Tongue (tissue), 2 donors: Measurements from ENCODE around the gene MVB12A. TPM values are rescaled to one million over a fixed set of nuclear protein-coding genes. Genes with fewer than 3 reads are reported as not detected.

ENCODE experiments used
- DNase-seq: peaks from one replicate; pipeline ENCODE4 v3.0.0-alpha.2; 2015
- total RNA-seq: library from RNA; depleted of rRNA; stranded (reverse); fragments of >200 nt; gene quantifications from one replicate; pipeline ENCODE4 v1.2.3, GENCODE V29; 2014

Gene MVB12A
- total RNA-seq, result 26.8 TPM

DNA sequence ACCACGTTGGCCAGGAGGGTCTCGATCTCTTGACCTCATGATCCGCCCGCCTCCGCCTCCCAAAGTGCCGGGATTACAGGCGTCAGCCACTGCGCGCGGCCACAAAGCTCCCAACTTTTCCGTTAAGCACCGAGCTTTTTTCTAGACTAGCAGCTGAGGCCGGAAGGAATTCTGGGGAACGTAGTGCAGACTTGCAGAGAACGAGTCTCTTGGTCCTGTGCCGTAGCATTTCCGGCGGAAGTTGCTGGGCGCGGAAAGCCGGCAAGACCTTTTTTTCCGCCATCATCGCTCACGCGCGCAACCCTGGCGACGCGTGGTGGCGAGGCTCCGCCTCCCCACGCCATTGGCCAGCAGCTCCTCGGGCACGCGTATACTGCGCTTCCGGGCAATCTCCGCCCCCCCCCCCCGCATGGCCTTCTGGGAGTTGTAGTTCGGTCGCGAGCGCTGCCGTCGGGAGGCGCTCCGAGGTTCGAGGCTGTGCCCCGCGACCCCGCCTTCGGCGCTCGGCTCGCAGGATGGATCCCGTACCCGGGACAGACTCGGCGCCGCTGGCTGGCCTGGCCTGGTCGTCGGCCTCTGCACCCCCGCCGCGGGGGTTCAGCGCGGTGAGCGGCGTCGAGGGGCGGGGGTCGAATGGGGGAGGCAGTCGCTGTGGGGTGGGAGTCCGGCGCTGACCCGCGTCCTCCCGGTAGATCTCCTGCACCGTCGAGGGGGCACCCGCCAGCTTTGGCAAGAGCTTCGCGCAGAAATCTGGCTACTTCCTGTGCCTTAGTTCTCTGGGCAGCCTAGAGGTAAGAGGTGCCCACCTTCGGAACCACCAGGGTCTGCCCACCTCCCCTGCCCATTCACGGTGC, at the start of gene MVB12A:
MVB12A (plus strand) TSS at position 427 of the 854 bp plus-strand sequence; CDS start at position 516, 89 bp downstream.
- DNase-seq, result peak; percentile 100

DNA sequence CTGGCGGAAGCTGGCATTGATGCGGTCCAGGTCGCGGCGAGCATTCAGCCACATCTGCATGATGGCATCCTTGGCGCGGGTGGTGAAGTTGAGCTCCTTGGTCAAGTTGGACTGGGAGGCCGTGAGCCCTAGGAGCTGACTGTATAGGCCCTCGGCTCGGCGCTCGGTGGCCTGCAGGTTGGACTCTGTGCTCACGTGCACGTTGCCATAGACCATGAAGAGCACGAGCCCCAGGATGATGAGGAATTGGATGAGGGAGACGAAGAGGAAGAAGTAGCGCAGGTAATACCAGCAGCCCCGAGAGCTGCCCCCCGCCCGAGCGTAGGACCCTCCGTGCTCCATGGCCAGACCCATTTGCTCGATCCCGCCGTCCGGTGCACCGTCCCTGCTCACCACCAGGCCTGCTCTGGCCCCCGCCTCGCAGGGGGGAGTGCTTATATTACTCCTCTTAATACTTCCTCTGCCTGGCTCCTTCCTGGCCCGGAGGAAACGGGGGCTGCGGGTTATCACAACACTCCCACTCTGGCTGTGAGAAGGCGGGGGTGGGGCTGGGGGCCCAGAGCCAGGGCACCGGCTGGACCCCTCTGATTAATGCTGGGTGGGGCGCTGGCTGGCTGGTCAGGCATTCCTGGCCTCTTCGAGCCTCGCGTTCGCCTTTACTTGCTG, 42.8 kb upstream of the MVB12A start, which contains the start of gene PLVAP:
PLVAP (minus strand) TSS at position 408 of the 666 bp plus-strand sequence; CDS start at position 354, 54 bp downstream.
- DNase-seq, result no peak

GRCh38 chr19:17378271-17378670, 41.6 kb upstream of the MVB12A start:
- no peak for DNase-seq

GRCh38 chr19:17379221-17379631, 40.6 kb upstream of the MVB12A start:
- no peak for DNase-seq

DNA sequence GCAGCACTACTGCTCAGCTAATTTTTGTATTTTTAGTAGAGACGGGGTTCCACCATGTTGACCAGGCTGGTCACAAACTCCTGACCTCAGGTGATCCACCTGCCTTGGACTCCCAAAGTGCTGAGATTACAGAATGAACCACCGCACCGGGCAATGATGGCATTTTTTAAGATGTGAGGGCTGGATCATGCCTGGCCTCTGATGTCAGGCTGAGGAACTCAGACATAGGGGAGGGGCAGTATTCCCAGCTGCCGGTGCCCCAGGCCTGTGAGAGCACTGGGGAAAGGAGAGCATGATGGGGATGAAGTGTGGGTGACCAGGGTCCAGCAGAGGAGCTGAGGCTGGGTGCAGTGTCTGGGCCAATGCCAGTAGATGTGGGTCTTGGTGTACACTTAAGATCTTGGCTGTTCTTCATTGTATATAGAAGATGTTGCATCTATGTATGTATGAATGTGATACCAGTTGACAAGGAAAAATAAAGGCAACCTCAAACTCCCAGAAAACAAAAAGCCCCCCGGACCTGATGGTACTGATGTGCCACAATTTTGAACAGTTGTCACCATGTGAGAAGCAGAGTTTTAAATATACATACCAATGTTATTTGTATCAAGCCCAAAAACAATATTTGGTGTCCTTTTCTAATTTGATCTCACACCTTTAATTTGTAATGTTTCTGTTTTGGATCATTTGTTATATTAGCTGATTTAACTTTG, 39.3 kb upstream of the MVB12A start:
- DNase-seq, result no peak

- peak; percentile 68 for DNase-seq
These were observed 33.8 kb upstream of the MVB12A start for GRCh38 chr19:17385878-17386611.

DNA sequence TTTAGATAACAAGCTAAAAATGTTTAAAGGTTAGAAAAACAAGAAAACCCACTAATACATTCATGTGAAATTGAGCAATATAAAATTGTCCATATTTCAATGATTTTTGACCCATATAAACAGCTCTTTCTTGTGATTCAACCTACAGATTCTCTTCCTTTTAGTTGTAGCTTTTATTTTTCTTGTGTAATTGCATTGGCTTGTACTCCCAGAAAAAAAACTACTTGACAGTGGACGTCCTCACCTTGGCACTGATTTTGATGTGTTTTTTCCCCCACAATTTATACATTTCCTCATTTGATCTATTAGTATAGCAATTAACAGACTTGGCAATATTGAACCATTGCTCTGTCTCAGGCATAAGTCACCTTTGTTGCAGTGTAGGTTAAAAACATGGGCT, 30.6 kb upstream of the MVB12A start:
- DNase-seq, result no peak

GRCh38 chr19:17389957-17390664, 29.7 kb upstream of the MVB12A start:
- no peak for DNase-seq

DNA sequence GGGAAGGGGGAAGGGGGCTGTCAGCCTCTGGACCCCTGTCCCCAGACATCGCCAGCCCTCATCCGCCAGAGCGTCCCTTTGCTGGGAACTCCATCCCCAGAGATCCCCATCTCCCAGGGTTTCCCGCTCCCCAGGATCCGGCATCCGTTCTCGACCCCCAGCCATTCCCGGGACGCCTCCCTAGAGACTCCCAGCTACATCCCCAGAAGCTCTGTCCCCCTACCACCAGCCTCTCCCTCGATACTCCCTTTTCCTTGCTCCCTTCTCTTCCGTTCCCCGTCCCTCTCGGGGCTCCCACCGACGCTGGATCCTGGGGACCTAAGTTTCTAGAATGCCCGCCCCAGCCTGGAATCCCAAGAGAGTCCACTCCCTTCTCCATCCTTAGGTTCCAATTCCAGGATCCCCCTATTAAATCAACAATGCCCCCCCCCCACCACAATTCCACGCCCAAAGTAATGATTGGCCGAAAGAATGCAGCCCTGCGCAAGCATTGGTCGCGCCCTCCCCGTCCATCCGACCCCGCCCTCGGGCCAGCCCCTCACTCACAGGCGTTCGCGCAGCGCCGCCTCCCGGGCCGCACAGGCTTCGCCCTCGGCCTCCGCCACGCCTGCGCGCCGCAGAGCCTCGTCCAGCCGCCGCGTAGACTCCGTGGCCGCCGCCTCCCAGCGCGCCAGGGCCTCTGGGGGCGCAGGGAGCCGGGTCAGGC, 29.0 kb upstream of the MVB12A start:
- DNase-seq, result peak; percentile 96

DNA sequence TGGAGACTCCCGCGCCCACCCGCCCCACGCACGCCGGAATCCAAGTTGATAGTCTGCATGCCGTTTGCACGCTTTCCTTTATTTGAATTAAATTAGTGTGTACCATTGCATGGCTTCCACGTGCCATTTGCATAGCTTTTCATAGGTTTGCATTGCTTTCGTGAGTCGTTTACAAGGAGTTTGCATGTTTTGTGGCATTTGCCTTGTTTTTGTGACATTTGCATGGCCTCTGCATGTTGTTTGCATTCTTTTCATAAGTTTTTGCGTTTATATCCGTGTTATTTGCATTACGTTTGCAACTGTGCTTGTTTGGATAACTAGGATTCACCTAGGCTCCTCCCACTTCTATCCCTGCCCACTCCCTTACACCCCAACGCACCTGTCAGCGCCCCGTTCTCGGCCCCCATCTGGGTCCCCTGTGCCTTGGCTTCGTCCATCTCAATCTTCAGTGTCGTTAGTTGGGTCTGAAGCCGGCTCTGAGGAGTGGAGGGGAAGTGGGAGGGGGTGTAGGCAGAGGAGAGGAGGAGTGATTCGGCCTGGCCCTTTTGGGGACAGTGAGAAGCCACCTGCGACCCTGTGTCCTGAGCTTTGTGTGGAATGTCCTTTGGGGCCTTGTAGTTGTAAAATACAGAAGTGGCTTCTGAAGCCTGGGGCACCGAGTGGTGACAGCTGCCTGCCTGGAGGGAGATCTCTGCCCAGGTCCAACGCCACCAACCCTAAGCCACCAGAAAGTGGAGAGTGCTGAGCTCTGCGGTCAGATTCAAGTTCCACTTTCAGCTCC, 28.3 kb upstream of the MVB12A start:
- DNase-seq, result no peak

DNA sequence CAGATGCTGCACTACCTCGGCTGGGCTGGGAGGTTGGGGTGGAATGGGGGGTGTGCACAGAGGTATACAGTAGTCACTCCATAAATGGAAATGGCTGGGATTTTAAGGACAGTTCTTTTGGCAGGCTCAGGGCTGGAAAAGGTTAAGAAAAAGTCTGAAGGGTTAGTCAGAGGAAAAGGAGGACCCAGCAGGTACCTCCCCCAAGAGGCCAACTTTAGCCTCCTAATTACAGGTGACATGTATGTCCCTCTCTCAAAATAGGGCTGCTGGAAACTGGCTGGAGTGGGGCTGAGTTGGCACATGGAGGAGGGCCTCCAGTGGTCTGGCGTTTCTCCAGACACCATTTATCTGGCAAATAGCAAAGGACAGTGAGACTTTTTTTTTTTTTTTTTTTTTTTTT, 26.8 kb upstream of the MVB12A start:
- no peak for DNase-seq

DNA sequence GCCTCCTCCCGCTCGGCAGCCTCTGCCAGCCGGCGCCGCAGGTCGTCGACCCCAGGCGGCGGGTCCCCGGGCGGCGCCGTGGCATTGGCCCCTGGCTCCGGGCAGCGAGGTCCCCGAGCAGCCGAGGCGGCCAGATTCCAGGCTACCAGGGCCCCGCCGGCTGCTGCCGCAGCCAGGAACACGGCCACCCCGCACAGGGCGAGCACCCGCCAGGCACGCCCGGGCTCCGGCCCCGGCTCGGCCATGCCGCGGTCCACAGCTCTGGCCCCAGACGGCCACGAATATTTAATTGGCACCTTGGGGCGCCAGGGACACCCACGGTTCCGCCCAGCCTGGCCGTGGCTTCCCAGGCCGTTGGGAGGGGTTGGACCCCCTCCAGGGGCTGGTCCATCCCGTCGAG, 25.9 kb upstream of the MVB12A start, which contains the start of gene CCDC194:
CCDC194 (minus strand) TSS at position 283 of the 400 bp plus-strand sequence; CDS start at position 245, 38 bp downstream.
- no peak for DNase-seq

DNA sequence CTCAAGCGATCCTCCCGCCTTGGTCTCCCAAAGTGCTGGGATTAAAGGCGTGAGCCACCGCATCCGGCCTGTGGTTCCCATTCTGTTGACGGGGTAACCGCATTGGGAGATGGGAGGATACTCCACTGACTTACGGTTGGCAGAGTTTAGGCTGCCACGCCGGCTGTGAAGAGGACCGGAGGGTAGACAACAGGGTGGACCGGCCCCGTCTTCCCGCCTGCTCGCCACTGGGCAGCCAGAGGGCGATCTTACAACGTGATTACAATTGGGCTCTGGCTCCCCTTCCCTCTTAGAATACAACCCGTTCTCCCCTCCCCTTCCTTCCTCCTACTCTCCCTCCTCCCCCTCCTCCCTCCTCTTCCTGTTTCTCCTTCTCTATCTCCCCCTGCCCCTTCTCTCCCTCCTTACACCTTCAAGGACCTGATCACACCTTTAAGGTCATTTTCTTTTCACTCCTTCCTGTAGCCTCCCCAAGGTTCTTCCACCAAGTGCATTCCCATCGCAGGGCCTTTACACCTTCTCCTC, 24.9 kb upstream of the MVB12A start:
- DNase-seq, result peak; percentile 55

DNA sequence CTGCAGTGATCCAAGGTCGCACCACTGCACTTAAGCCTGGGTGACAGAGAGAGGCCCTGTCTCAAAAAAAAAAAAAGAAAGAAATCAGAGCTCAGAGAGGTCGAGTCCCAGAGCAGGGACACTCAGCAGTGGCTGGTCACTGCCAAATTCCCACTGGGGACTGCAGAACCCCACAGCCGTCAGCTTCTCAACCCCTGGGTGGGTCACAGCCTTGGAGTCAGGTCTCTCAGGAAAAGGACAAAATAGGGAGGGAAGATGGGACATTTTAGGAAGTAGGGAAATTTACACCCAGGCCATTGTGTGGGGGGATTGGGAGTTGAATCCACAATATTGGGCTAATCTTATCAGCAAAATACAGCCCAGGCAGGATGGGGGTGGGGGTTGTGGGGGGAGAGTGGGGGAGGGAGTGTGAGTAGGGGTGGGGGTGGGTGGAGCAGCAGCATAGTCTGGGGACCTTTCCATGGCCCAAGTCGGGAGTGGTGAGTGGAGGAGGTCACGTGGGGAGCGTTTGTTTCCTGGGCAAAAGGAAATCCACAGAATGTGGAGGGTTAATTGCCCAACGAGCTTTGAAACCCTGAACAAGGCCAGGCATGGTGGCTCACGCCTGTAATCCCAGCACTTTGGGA, 20.8 kb upstream of the MVB12A start:
- no peak for DNase-seq

- DNase-seq, result no peak
These were observed 18.2 kb upstream of the MVB12A start for GRCh38 chr19:17401628-17402027.

GRCh38 chr19:17402982-17403855, 16.6 kb upstream of the MVB12A start:
- DNase-seq, result no peak

DNA sequence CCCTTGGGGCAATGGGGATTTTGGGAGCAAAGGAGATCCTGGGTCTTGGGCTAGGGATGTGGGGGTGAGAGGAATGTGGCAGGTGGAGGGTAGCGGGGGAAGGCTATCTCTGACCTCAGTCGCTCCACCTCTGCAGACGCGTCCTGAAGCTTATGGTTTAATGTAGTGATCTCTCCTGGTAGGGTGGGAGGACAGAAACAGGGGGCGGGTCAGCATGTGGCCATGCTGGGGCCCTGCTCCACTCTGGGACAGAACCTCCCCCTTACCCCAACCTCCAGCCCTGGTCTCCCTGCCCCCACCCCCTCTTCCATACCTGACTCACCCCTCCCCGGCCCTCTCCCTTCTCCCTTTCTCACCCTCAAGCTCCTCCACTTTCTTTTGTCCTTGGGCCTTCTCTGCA, 15.8 kb upstream of the MVB12A start:
- DNase-seq, result no peak
